GM12873 (cell line): ENCODE measurements around the gene SRRM2.

Experiments
- CTCF ChIP-seq: IDR thresholded peaks from 2 replicates; pipeline ENCODE4 v1.5.1; 2012; ENCODE audit warnings: low read depth, mild to moderate bottlenecking, moderate library complexity, low read length, control low read depth; ENCODE audit not compliant: insufficient read depth; ENCODE audit errors: missing control alignments

The SRRM2 gene

GRCh38 chr16:2783581-2784357 is 31.3 kb downstream of the SRRM2 start:
- no peak for TF ChIP-seq CTCF

GRCh38 chr16:2784358-2785100 is 32.1 kb downstream of the SRRM2 start:
- TF ChIP-seq CTCF = no peak

- peak; percentile 17 for TF ChIP-seq CTCF
Observed at GRCh38 chr16:2785101-2785991, 32.9 kb downstream of the SRRM2 start.

- TF ChIP-seq CTCF = no peak
Observed at GRCh38 chr16:2786061-2786825, 33.8 kb downstream of the SRRM2 start.

- no peak for TF ChIP-seq CTCF
Observed at GRCh38 chr16:2786826-2787151, 34.4 kb downstream of the SRRM2 start.

GRCh38 chr16:2787406-2787805 is 35.0 kb downstream of the SRRM2 start, which contains the start of gene PRSS33:
Gene PRSS33 (minus strand): TSS chr16:2787560. CDS start chr16:2786547, 1,013 bp downstream.
- TF ChIP-seq CTCF = no peak
